Nephron progenitor cell (in vitro differentiated cells): Measurements from ENCODE around the gene PITPNM1.

ENCODE experiments used
- DNase-seq: peaks from one replicate; pipeline ENCODE4 v3.0.0; 2021
- H3K27ac Mint-ChIP-seq: 2 replicates; pipeline ENCODE4 v1.8.0; 2021; ENCODE audit warnings: mild to moderate bottlenecking, moderate library complexity, mixed read lengths
- H3K27me3 Mint-ChIP-seq: 2 replicates; pipeline ENCODE4 v1.8.0; 2021; ENCODE audit warnings: mild to moderate bottlenecking, low read depth, mixed read lengths; ENCODE audit not compliant: poor library complexity
- H3K36me3 Mint-ChIP-seq: 2 replicates; pipeline ENCODE4 v1.8.0; 2021; ENCODE audit warnings: low read depth, mixed read lengths
- H3K4me1 Mint-ChIP-seq: 2 replicates; pipeline ENCODE4 v1.8.0; 2021; ENCODE audit warnings: mixed read lengths
- H3K4me3 Mint-ChIP-seq: 2 replicates; pipeline ENCODE4 v1.8.0; 2021; ENCODE audit warnings: mild to moderate bottlenecking, moderate library complexity, mixed read lengths
- H3K9me3 Mint-ChIP-seq: 2 replicates; pipeline ENCODE4 v1.8.0; 2021; ENCODE audit warnings: mild to moderate bottlenecking, moderate library complexity, mixed read lengths
- TF ChIP-seq, protein P1 (sequence below): fragments of 200-600 bp; sonication (generic); IDR thresholded peaks from 2 replicates; pipeline ENCODE4 v1.5.0; 2021; ENCODE audit warnings: antibody characterized with exemption

The PITPNM1 gene

GRCh38 chr11:67463186-67463585, 42.0 kb downstream of the PITPNM1 start:
- H3K36me3 Mint-ChIP-seq, result peaks cover 4% of the 10 kb centered on the region
- no peak overlapping the region for H3K27ac Mint-ChIP-seq
- no peaks in the 10 kb centered on the region for H3K9me3 Mint-ChIP-seq
- no peak for DNase-seq
- no peak overlapping the region for H3K4me3 Mint-ChIP-seq
- TF ChIP-seq, protein P1, sequence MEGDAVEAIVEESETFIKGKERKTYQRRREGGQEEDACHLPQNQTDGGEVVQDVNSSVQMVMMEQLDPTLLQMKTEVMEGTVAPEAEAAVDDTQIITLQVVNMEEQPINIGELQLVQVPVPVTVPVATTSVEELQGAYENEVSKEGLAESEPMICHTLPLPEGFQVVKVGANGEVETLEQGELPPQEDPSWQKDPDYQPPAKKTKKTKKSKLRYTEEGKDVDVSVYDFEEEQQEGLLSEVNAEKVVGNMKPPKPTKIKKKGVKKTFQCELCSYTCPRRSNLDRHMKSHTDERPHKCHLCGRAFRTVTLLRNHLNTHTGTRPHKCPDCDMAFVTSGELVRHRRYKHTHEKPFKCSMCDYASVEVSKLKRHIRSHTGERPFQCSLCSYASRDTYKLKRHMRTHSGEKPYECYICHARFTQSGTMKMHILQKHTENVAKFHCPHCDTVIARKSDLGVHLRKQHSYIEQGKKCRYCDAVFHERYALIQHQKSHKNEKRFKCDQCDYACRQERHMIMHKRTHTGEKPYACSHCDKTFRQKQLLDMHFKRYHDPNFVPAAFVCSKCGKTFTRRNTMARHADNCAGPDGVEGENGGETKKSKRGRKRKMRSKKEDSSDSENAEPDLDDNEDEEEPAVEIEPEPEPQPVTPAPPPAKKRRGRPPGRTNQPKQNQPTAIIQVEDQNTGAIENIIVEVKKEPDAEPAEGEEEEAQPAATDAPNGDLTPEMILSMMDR, result no peak
- peaks cover 3% of the 10 kb centered on the region for H3K27me3 Mint-ChIP-seq
- peaks cover 26% of the 10 kb centered on the region for H3K4me1 Mint-ChIP-seq

DNA sequence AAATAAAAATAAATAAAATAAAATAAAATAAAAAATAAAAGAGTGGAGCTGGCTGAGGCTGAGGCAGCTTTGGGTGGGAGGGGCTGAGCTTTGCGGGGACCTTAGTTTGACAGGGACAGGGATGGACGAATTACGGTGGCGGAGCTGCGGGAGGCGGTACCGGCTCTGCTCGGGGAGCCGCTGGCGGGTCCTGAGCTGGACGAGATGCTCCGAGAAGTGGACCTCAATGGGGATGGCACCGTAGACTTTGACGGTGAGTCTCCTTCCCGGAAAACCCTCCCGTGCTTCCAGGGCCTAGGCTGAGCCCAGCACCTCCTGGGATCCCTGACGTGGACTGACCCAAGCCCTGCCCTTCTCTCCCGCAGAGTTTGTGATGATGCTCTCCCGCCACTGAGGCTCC, 46.9 kb downstream of the PITPNM1 start:
- Mint-ChIP-seq H3K36me3 (no peaks in the 10 kb centered on the region), H3K9me3 (no peaks in the 10 kb centered on the region), H3K27ac (no peak overlapping the region), H3K27me3 (peaks cover 3% of the 10 kb centered on the region), H3K4me1 (peaks cover 26% of the 10 kb centered on the region), H3K4me3 (no peak overlapping the region)
- TF ChIP-seq, protein P1, result no peak
- DNase-seq, result no peak

- Mint-ChIP-seq H3K4me3 (no peak overlapping the region), H3K27me3 (peaks cover 3% of the 10 kb centered on the region), H3K36me3 (no peaks in the 10 kb centered on the region), H3K9me3 (no peaks in the 10 kb centered on the region), H3K27ac (peak overlapping the region; percentile 39), H3K4me1 (peaks cover 26% of the 10 kb centered on the region)
- TF ChIP-seq, protein P1, result no peak
- DNase-seq, result no peak
Measured at GRCh38 chr11:67457453-67457852, 47.7 kb downstream of the PITPNM1 start.

GRCh38 chr11:67456068-67456705, 49.0 kb downstream of the PITPNM1 start:
- DNase-seq, result no peak
- peaks cover 3% of the 10 kb centered on the region for H3K27me3 Mint-ChIP-seq
- TF ChIP-seq, protein P1, result no peak

GRCh38 chr11:67455054-67455453, 50.1 kb downstream of the PITPNM1 start, which contains the start of gene CABP4:
TSS of gene CABP4 (plus strand) at chr11:67455354. CDS start at chr11:67455424, 70 bp downstream.
- no peaks in the 10 kb centered on the region for H3K9me3 Mint-ChIP-seq
- H3K4me1 Mint-ChIP-seq, result peaks cover 36% of the 10 kb centered on the region
- peaks cover 3% of the 10 kb centered on the region for H3K27me3 Mint-ChIP-seq
- no peak within 1 kb of the TSS for H3K27ac Mint-ChIP-seq
- DNase-seq, result no peak
- no peaks in the 10 kb centered on the region for H3K36me3 Mint-ChIP-seq
- TF ChIP-seq, protein P1, result no peak
- H3K4me3 Mint-ChIP-seq, result no peak within 1 kb of the TSS

More at GRCh38 chr11:67456068-67456705, 49.0 kb downstream of the PITPNM1 start:
- Mint-ChIP-seq H3K4me3 (no peak overlapping the region), H3K4me1 (peaks cover 31% of the 10 kb centered on the region), H3K27ac (no peak overlapping the region), H3K9me3 (no peaks in the 10 kb centered on the region), H3K36me3 (no peaks in the 10 kb centered on the region)
